DND-41 (cell line): Measurements from ENCODE around the gene CSF3R.
A peak's percentile ranks its signal among the peaks of the same experiment; 100 is the strongest.

Experiments
- ATAC-seq: fragments of 200-7000 bp; cut with Tn5 transposase; 3 replicates; pipeline ENCODE4 v1.9.1; 2021; ENCODE audit warnings: low read depth; ENCODE audit not compliant: insufficient read depth
- DNase-seq: peaks from one replicate; pipeline ENCODE4 v3.0.0-alpha.2; 2020
- H2AFZ ChIP-seq: 2 replicates; pipeline ENCODE4 v1.6.0; 2012; ENCODE audit warnings: low read depth, low read length
- H3K27ac ChIP-seq: 2 replicates; pipeline ENCODE4 v1.5.1; 2012; ENCODE audit warnings: low read length, inconsistent platforms
- H3K27me3 ChIP-seq: fragments of 200-600 bp; sonication (generic); 2 replicates; pipeline ENCODE4 v1.6.0; 2012; ENCODE audit warnings: low read length, mild to moderate bottlenecking, inconsistent platforms; ENCODE audit not compliant: insufficient read depth, poor library complexity
- H3K36me3 ChIP-seq: 2 replicates; pipeline ENCODE4 v1.5.1; 2012; ENCODE audit warnings: low read length, inconsistent platforms; ENCODE audit not compliant: insufficient read depth
- H3K4me1 ChIP-seq: 2 replicates; pipeline ENCODE4 v1.5.1; 2012; ENCODE audit warnings: mild to moderate bottlenecking, low read length; ENCODE audit not compliant: insufficient read depth
- H3K4me2 ChIP-seq: 2 replicates; pipeline ENCODE4 v1.6.0; 2012; ENCODE audit warnings: mild to moderate bottlenecking, moderate library complexity, low read length, inconsistent platforms; ENCODE audit not compliant: insufficient read depth
- H3K4me3 ChIP-seq, 2 experiments: fragments of 200-600 bp in 1 of 2; shearing (Covaris generic) in 1 of 2; 2 replicates each; pipeline ENCODE4 v1.5.1; 2012 to 2016; ENCODE audit warnings: inconsistent platforms in 2 of 2, low read length in 2 of 2, mild to moderate bottlenecking in 2 of 2, low read depth in 1 of 2, moderate library complexity in 1 of 2
- H3K79me2 ChIP-seq: 2 replicates; pipeline ENCODE4 v1.6.0; 2012; ENCODE audit warnings: low read length, inconsistent platforms; ENCODE audit not compliant: insufficient read depth
- H3K9ac ChIP-seq: 2 replicates; pipeline ENCODE4 v1.6.0; 2012; ENCODE audit warnings: low read depth, mild to moderate bottlenecking, inconsistent platforms, low read length, moderate library complexity
- H3K9me3 ChIP-seq: 2 replicates; pipeline ENCODE4 v1.5.1; 2012; ENCODE audit warnings: low read length, moderate library complexity, mild to moderate bottlenecking, inconsistent platforms; ENCODE audit not compliant: insufficient read depth, severe bottlenecking
- H4K20me1 ChIP-seq: 2 replicates; pipeline ENCODE4 v1.6.0; 2012; ENCODE audit warnings: low read length; ENCODE audit not compliant: insufficient read depth
- EZH2 ChIP-seq: IDR thresholded peaks from 3 replicates; pipeline ENCODE4 v1.6.1; 2012; ENCODE audit warnings: borderline replicate concordance, low read depth, mild to moderate bottlenecking, moderate library complexity, low read length, inconsistent platforms; ENCODE audit not compliant: severe bottlenecking
- TF ChIP-seq, protein P1 (sequence below): IDR thresholded peaks from 2 replicates; pipeline ENCODE4 v1.5.1; 2012; ENCODE audit warnings: borderline replicate concordance, low read length, moderate library complexity, mild to moderate bottlenecking; ENCODE audit not compliant: poor library complexity, severe bottlenecking; ENCODE audit errors: extremely low read depth

Gene CSF3R

DNA sequence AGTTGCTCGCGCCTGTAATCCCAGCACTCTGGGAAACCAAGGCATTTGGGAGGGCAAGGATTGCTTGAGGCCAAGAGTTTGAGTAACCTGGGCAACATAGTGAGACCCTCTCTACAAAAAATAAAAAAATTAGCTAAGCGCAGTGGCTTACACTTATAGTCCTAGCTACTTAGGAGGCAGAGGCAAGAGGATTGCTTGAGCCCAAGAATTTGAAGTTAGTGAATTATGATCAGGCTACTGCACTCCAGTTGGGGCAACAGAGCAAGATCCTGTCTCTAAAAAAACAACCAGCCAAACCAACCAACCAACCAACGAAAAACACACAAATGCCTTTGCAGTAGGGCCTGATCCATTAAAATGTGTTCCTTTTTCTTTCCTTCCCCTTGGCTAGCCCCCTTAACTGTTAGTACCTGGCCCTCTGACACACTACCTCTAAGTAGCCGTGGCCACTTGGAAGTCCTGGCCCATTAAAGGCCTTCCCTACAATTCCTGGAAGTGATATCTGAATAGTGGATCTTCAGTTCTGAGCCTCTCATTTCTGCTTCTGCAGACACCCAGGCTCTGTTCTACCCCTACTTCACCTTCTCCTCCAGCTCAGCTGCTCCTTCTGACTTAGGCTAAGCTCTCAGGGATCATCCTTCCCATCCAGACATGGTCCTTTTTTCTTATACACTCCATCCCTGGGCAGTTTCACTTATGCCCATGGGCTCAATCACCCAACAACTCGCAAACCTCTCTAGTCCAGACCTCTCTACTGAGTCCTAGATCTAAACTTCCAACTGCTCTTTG, 28.9 kb downstream of the CSF3R start:
- Histone ChIP-seq H2AFZ (no peak overlapping the region), H3K4me1 (peaks cover 39% of the 10 kb centered on the region), H3K4me2 (no peak overlapping the region), H3K36me3 (peaks cover 39% of the 10 kb centered on the region), H3K27me3 (no peaks in the 10 kb centered on the region), H3K9me3 (no peaks in the 10 kb centered on the region), H3K79me2 (peaks cover 4% of the 10 kb centered on the region), H3K9ac (no peak overlapping the region), H3K4me3 (no peak overlapping the region), H3K27ac (no peak overlapping the region), H4K20me1 (no peaks in the 10 kb centered on the region; the same call in 1 of the 2 replicates)
- ATAC-seq, result no peak
- no peak for TF ChIP-seq EZH2
- TF ChIP-seq, protein P1, sequence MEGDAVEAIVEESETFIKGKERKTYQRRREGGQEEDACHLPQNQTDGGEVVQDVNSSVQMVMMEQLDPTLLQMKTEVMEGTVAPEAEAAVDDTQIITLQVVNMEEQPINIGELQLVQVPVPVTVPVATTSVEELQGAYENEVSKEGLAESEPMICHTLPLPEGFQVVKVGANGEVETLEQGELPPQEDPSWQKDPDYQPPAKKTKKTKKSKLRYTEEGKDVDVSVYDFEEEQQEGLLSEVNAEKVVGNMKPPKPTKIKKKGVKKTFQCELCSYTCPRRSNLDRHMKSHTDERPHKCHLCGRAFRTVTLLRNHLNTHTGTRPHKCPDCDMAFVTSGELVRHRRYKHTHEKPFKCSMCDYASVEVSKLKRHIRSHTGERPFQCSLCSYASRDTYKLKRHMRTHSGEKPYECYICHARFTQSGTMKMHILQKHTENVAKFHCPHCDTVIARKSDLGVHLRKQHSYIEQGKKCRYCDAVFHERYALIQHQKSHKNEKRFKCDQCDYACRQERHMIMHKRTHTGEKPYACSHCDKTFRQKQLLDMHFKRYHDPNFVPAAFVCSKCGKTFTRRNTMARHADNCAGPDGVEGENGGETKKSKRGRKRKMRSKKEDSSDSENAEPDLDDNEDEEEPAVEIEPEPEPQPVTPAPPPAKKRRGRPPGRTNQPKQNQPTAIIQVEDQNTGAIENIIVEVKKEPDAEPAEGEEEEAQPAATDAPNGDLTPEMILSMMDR, result no peak
- no peak for DNase-seq

DNA sequence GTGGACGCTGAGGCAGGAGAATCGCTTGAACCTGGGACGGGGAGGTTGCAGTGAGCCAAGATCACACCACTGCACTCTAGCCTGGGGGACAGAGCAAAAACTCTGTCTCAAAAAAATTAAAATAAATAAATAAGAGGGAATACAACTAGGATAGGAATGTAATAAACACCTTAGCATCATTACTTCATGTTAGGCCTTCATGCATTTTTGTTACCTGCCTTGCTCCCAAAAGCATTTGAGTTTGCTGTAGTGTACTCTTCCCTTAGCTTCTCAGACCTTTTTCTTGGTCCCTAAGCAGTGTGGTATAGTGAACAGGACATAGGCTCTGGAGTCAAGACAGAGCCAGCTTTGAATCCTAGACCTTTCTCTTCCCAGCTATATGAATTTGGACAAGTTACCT, 29.7 kb downstream of the CSF3R start:
- Histone ChIP-seq H3K9ac (no peak overlapping the region), H3K4me2 (no peak overlapping the region), H3K36me3 (peaks cover 34% of the 10 kb centered on the region), H3K4me3 (no peak overlapping the region), H3K9me3 (no peaks in the 10 kb centered on the region), H3K27ac (no peak overlapping the region), H3K4me1 (peaks cover 34% of the 10 kb centered on the region), H3K27me3 (no peaks in the 10 kb centered on the region), H4K20me1 (no peaks in the 10 kb centered on the region; the same call in 1 of the 2 replicates), H3K79me2 (peaks cover 4% of the 10 kb centered on the region), H2AFZ (no peak overlapping the region)
- DNase-seq, result no peak
- TF ChIP-seq EZH2, result no peak
- TF ChIP-seq, protein P1, result no peak
- no peak for ATAC-seq

DNA sequence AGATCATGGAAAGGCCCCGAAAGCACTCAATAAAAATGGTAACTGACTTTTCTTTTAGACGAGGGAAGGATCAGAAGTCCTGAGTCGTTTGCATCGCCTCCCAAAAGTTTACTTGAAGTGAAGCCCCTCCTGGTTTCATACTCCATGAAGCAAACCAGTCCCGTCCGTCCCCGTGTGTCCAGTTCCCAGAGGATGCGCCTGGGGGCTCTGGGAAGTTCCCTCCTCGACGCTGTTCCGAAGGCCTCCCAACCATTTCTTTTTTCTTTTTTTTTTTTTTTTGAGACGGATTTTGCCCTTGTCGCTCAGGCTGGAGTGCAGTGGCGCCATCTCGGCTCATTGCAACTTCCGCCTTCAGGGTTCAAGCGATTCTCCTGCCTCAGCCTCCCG, 31.8 kb downstream of the CSF3R start:
- Histone ChIP-seq H3K27ac (peak overlapping the region; percentile 75), H3K27me3 (no peaks in the 10 kb centered on the region), H4K20me1 (no peaks in the 10 kb centered on the region), H3K36me3 (peaks cover 17% of the 10 kb centered on the region), H3K9ac (peak overlapping the region; percentile 72), H3K4me1 (peaks cover 25% of the 10 kb centered on the region), H3K4me3 (peak overlapping the region; percentile 36 to 75), H2AFZ (peak overlapping the region; percentile 95), H3K4me2 (peak overlapping the region; percentile 77), H3K79me2 (peaks cover 4% of the 10 kb centered on the region), H3K9me3 (no peaks in the 10 kb centered on the region)
- DNase-seq (no peak), ATAC-seq (no peak)
- TF ChIP-seq, protein P1, result no peak
- no peak for TF ChIP-seq EZH2
